ENCODE results near the gene SNX15.

The SNX15 gene

GRCh38 chr11:65055538-65055937 is 28.3 kb downstream of the SNX15 start:
- no peak overlapping the region for H3K4me3 Mint-ChIP-seq
- intact Hi-C loops (cut with micrococcal nuclease): no loop called here

GRCh38 chr11:65056999-65057398 is 29.8 kb downstream of the SNX15 start:
- no peak overlapping the region for H3K4me3 Mint-ChIP-seq
- no peak overlapping the region for H3K27ac Mint-ChIP-seq
- H3K9me3 Mint-ChIP-seq: no peaks in the 10 kb centered on the region
- H3K27me3 Mint-ChIP-seq: peaks cover 47% of the 10 kb centered on the region
- intact Hi-C loops (cut with micrococcal nuclease): no loop called here
- no peaks in the 10 kb centered on the region for H3K36me3 Mint-ChIP-seq (ENCODE audit: low read depth)
- peaks cover 48% of the 10 kb centered on the region for H3K4me1 Mint-ChIP-seq (ENCODE audit: low read depth)

More at GRCh38 chr11:65055538-65055937, 28.3 kb downstream of the SNX15 start:
- H3K4me1 Mint-ChIP-seq (ENCODE audit: low read depth): peaks cover 35% of the 10 kb centered on the region
- H3K9me3 Mint-ChIP-seq: no peaks in the 10 kb centered on the region
- H3K27ac Mint-ChIP-seq: no peak overlapping the region
- peaks cover 41% of the 10 kb centered on the region for H3K27me3 Mint-ChIP-seq
- no peaks in the 10 kb centered on the region for H3K36me3 Mint-ChIP-seq (ENCODE audit: low read depth)

GRCh38 chr11:65057526-65057925 is 30.3 kb downstream of the SNX15 start:
- no peaks in the 10 kb centered on the region for H3K9me3 Mint-ChIP-seq
- H3K27me3 Mint-ChIP-seq: peaks cover 47% of the 10 kb centered on the region
- no peak overlapping the region for H3K27ac Mint-ChIP-seq
- peaks cover 53% of the 10 kb centered on the region for H3K4me1 Mint-ChIP-seq (ENCODE audit: low read depth)
- no peak overlapping the region for H3K4me3 Mint-ChIP-seq
- H3K36me3 Mint-ChIP-seq (ENCODE audit: low read depth): no peaks in the 10 kb centered on the region
- intact Hi-C loops (cut with micrococcal nuclease): no loop called here

GRCh38 chr11:65058012-65058411 is 30.8 kb downstream of the SNX15 start:
- H3K27ac Mint-ChIP-seq: no peak overlapping the region
- no peaks in the 10 kb centered on the region for H3K36me3 Mint-ChIP-seq (ENCODE audit: low read depth)

GRCh38 chr11:65058419-65059054 is 31.3 kb downstream of the SNX15 start, which contains the start of gene NAALADL1:
NAALADL1 (minus strand) TSS chr11:65058553; CDS start chr11:65058521, 32 bp downstream.
- Mint-ChIP-seq H3K4me3 (no peak within 1 kb of the TSS), H3K9me3 (no peaks in the 10 kb centered on the region), H3K27me3 (peaks cover 48% of the 10 kb centered on the region), H3K4me1 (ENCODE audit: low read depth) (peaks cover 56% of the 10 kb centered on the region), H3K36me3 (ENCODE audit: low read depth) (no peaks in the 10 kb centered on the region), H3K27ac (no peak within 1 kb of the TSS)
- intact Hi-C loops (cut with micrococcal nuclease): no loop called here

More at GRCh38 chr11:65058012-65058411, 30.8 kb downstream of the SNX15 start:
- Mint-ChIP-seq H3K4me3 (no peak overlapping the region), H3K9me3 (no peaks in the 10 kb centered on the region), H3K27me3 (peaks cover 45% of the 10 kb centered on the region), H3K4me1 (ENCODE audit: low read depth) (peaks cover 56% of the 10 kb centered on the region)
- intact Hi-C loops (cut with micrococcal nuclease): no loop called here

GRCh38 chr11:65059523-65059922 is 32.3 kb downstream of the SNX15 start:
- H3K27ac Mint-ChIP-seq: no peak overlapping the region
- H3K9me3 Mint-ChIP-seq: no peaks in the 10 kb centered on the region
- peaks cover 40% of the 10 kb centered on the region for H3K27me3 Mint-ChIP-seq
- H3K4me1 Mint-ChIP-seq (ENCODE audit: low read depth): peaks cover 51% of the 10 kb centered on the region
- intact Hi-C loops (cut with micrococcal nuclease): no loop called here
- no peaks in the 10 kb centered on the region for H3K36me3 Mint-ChIP-seq (ENCODE audit: low read depth)
- no peak overlapping the region for H3K4me3 Mint-ChIP-seq

GRCh38 chr11:65059959-65060824 is 33.0 kb downstream of the SNX15 start:
- no peak overlapping the region for H3K27ac Mint-ChIP-seq
- no peaks in the 10 kb centered on the region for H3K36me3 Mint-ChIP-seq (ENCODE audit: low read depth)
- intact Hi-C loops (cut with micrococcal nuclease): no loop called here
- H3K27me3 Mint-ChIP-seq: peaks cover 39% of the 10 kb centered on the region
- H3K9me3 Mint-ChIP-seq: no peaks in the 10 kb centered on the region
- H3K4me3 Mint-ChIP-seq: no peak overlapping the region
- H3K4me1 Mint-ChIP-seq (ENCODE audit: low read depth): peaks cover 52% of the 10 kb centered on the region

- no peak overlapping the region for H3K4me3 Mint-ChIP-seq
- intact Hi-C loops (cut with micrococcal nuclease): no loop called here
- no peaks in the 10 kb centered on the region for H3K9me3 Mint-ChIP-seq
- peaks cover 56% of the 10 kb centered on the region for H3K4me1 Mint-ChIP-seq (ENCODE audit: low read depth)
- no peaks in the 10 kb centered on the region for H3K36me3 Mint-ChIP-seq (ENCODE audit: low read depth)
- no peak overlapping the region for H3K27ac Mint-ChIP-seq
- peaks cover 37% of the 10 kb centered on the region for H3K27me3 Mint-ChIP-seq
These were observed 33.7 kb downstream of the SNX15 start for GRCh38 chr11:65060913-65061408.

- intact Hi-C loops (cut with micrococcal nuclease): no loop called here
- Mint-ChIP-seq H3K4me3 (no peak overlapping the region), H3K36me3 (ENCODE audit: low read depth) (no peaks in the 10 kb centered on the region), H3K9me3 (no peaks in the 10 kb centered on the region), H3K4me1 (ENCODE audit: low read depth) (peaks cover 54% of the 10 kb centered on the region), H3K27me3 (peaks cover 34% of the 10 kb centered on the region), H3K27ac (no peak overlapping the region)
These were observed 36.3 kb downstream of the SNX15 start for GRCh38 chr11:65063532-65063931.

- Mint-ChIP-seq H3K27ac (no peak overlapping the region), H3K36me3 (ENCODE audit: low read depth) (no peaks in the 10 kb centered on the region), H3K27me3 (peaks cover 24% of the 10 kb centered on the region), H3K4me1 (ENCODE audit: low read depth) (peaks cover 48% of the 10 kb centered on the region), H3K4me3 (no peak overlapping the region), H3K9me3 (no peaks in the 10 kb centered on the region)
- intact Hi-C loops (cut with micrococcal nuclease): no loop called here
These were observed 37.6 kb downstream of the SNX15 start for GRCh38 chr11:65064847-65065240.

GRCh38 chr11:65065851-65066250 is 38.6 kb downstream of the SNX15 start:
- no peak overlapping the region for H3K27ac Mint-ChIP-seq
- no peaks in the 10 kb centered on the region for H3K36me3 Mint-ChIP-seq (ENCODE audit: low read depth)
- peaks cover 16% of the 10 kb centered on the region for H3K27me3 Mint-ChIP-seq
- H3K9me3 Mint-ChIP-seq: no peaks in the 10 kb centered on the region
- peaks cover 38% of the 10 kb centered on the region for H3K4me1 Mint-ChIP-seq (ENCODE audit: low read depth)
- intact Hi-C loops (cut with micrococcal nuclease): no loop called here
- H3K4me3 Mint-ChIP-seq: no peak overlapping the region

- Mint-ChIP-seq H3K4me1 (ENCODE audit: low read depth) (peaks cover 34% of the 10 kb centered on the region), H3K36me3 (ENCODE audit: low read depth) (no peaks in the 10 kb centered on the region), H3K27ac (no peak overlapping the region), H3K9me3 (no peaks in the 10 kb centered on the region), H3K4me3 (no peak overlapping the region), H3K27me3 (peaks cover 12% of the 10 kb centered on the region)
- intact Hi-C loops (cut with micrococcal nuclease): no loop called here
These were observed 39.1 kb downstream of the SNX15 start for GRCh38 chr11:65066315-65066714.

GRCh38 chr11:65066805-65067291 is 39.6 kb downstream of the SNX15 start:
- Mint-ChIP-seq H3K36me3 (ENCODE audit: low read depth) (no peaks in the 10 kb centered on the region), H3K4me1 (ENCODE audit: low read depth) (peaks cover 30% of the 10 kb centered on the region), H3K4me3 (no peak overlapping the region), H3K27me3 (peaks cover 12% of the 10 kb centered on the region), H3K9me3 (no peaks in the 10 kb centered on the region), H3K27ac (no peak overlapping the region)
- intact Hi-C loops (cut with micrococcal nuclease): no loop called here

- no peak overlapping the region for H3K27ac Mint-ChIP-seq
- H3K27me3 Mint-ChIP-seq: peaks cover 8% of the 10 kb centered on the region
- peaks cover 28% of the 10 kb centered on the region for H3K4me1 Mint-ChIP-seq (ENCODE audit: low read depth)
- H3K36me3 Mint-ChIP-seq (ENCODE audit: low read depth): no peaks in the 10 kb centered on the region
- H3K4me3 Mint-ChIP-seq: no peak overlapping the region
- no peaks in the 10 kb centered on the region for H3K9me3 Mint-ChIP-seq
- intact Hi-C loops (cut with micrococcal nuclease): no loop called here
These were observed 40.2 kb downstream of the SNX15 start for GRCh38 chr11:65067446-65067845.
